Urinary bladder (tissue), 4 donors: ENCODE measurements around the gene GNG14. TPM values are rescaled to one million over a fixed set of nuclear protein-coding genes. Genes with fewer than 3 reads are reported as not detected.
A peak's percentile ranks its signal among the peaks of the same experiment; 100 is the strongest.
"Not testable (repeated sequence)": the region's sequence is repeated elsewhere in the genome, so short reads cannot be mapped to it uniquely, and the experiment has no call there.

Source experiments
- DNase-seq: peaks from one replicate; pipeline ENCODE4 v3.0.0-alpha.2; 2015; ENCODE audit errors: extremely low spot score
- H3K27ac ChIP-seq: one replicate; pipeline ENCODE4 v1.5.1; 2013; ENCODE audit warnings: low read depth, mild to moderate bottlenecking, moderate library complexity
- H3K36me3 ChIP-seq: one replicate; pipeline ENCODE4 v1.6.1; 2013; ENCODE audit warnings: mild to moderate bottlenecking, moderate library complexity; ENCODE audit not compliant: insufficient read depth
- H3K4me1 ChIP-seq: one replicate; pipeline ENCODE4 v1.6.1; 2013; ENCODE audit warnings: mild to moderate bottlenecking, moderate library complexity; ENCODE audit not compliant: insufficient read depth
- H3K4me3 ChIP-seq: one replicate; pipeline ENCODE4 v1.5.1; 2013; ENCODE audit warnings: low read depth, low read length
- WGBS: extraction: QIAGEN DNeasy Blood & Tissue Kit; methylation state at CpG from one replicate; pipeline ENCODE4 v1.1.7; 2013; 5-methylcytosine and 5-hydroxymethylcytosine counted together
- polyA plus RNA-seq: library from polyadenylated mRNA; stranded (reverse); fragments of 200-250 nt; gene quantifications from one replicate; pipeline ENCODE4 v1.2.3, GENCODE V29; 2013
- total RNA-seq: library from RNA; depleted of rRNA; stranded (reverse); fragments of >200 nt; gene quantifications from one replicate; pipeline ENCODE4 v1.2.3, GENCODE V29; 2014
- donor health status: healthy with polysubstance abuse.
- donor health status: healthy.

The GNG14 gene
- total and polyA plus RNA-seq, 2 donors: not detected

DNA sequence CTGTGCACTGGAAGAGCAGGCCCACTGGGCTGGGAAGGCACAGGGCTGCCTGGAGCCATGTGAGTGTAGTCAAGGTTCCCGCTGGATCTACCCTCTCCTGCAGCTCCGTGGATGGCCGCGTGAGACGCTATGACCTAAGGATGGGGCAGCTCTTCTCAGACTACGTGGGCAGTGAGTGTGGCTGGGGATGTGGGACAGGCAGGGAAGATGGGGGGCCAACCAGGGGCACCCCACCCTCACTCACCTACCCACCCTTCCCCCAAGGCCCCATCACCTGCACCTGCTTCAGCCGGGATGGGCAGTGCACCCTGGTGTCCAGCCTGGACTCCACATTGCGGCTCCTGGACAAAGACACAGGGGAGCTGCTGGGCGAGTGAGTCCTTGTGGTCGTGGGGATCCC lies 15.1 kb upstream of the GNG14 start:
- H3K4me1 ChIP-seq: no peaks in the 10 kb centered on the region
- DNase-seq: no peak
- H3K27ac ChIP-seq: no peak overlapping the region
- H3K36me3 ChIP-seq: peaks cover 2% of the 10 kb centered on the region
- 87% methylated on average over 10 of the region's 10 CpGs for WGBS
- H3K4me3 ChIP-seq: no peak overlapping the region

DNA sequence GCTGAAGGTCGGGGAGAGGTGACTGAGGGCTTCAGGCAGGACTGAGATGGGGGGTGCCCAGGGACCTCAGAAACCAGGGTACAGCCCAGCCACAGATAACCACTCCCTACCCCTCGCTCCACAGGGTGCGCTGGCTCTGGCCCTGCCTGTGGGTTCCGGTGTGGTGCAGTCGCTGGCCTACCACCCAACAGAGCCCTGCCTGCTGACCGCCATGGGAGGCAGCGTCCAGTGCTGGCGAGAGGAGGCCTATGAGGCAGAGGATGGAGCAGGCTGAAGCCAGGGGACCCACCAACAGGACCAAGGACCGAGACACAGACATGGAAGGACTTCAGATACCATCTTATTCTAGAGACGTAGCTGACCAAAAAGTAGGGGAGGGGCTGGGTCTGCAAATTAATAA lies 12.4 kb upstream of the GNG14 start:
- Histone ChIP-seq H3K27ac (no peak overlapping the region), H3K4me3 (no peak overlapping the region), H3K4me1 (no peaks in the 10 kb centered on the region), H3K36me3 (peaks cover 2% of the 10 kb centered on the region)
- WGBS: 93% methylated on average over 10 of the region's 10 CpGs
- DNase-seq: no peak

DNA sequence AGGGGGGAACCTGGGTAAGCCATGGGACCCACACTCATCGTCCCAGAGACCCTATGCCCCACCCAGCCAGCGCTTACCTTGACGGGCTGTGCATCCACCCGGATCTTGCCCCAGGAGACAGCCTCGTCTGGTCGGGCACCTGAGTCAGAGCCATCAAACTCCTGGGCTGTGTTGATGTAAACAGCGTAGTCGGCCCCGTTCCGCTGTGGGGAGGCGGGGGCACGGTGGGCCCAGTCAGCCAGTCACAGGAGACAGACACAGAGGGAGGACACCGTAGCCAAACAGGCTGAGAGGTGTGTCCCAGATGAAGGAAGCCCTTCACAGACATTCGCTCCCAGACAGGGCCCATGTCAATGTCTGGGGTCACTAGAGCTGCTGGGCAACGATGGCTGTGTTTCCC lies 11.9 kb upstream of the GNG14 start:
- DNase-seq: no peak
- 91% methylated on average over 15 of the region's 15 CpGs for WGBS
- Histone ChIP-seq H3K4me1 (no peaks in the 10 kb centered on the region), H3K4me3 (no peak overlapping the region), H3K36me3 (peaks cover 2% of the 10 kb centered on the region), H3K27ac (no peak overlapping the region)

DNA sequence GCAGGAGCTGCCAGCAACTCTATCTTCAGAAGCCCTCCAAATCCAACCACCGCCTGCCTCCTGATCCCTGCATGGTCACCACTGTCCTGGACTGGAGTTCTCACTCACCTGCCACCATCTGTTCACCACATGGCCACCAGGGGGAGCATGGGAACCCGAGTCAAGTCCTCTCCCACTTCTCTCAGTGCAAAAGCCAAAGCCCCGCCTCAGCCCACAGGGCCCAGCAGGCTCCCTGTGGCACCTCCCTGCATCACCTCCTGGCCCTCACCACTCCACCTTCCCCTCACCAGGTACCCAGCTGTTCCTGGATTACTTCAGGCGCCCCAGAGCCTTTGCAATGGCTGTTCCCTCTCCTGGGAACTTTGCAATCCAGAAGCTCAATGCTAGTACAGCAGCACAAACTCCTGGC lies 11.4 kb upstream of the GNG14 start:
- 16% methylated on average over 4 of the region's 4 CpGs for WGBS
- Histone ChIP-seq H3K36me3 (peaks cover 2% of the 10 kb centered on the region), H3K4me1 (no peaks in the 10 kb centered on the region), H3K4me3 (no peak overlapping the region), H3K27ac (no peak overlapping the region)
- DNase-seq: no peak

DNA sequence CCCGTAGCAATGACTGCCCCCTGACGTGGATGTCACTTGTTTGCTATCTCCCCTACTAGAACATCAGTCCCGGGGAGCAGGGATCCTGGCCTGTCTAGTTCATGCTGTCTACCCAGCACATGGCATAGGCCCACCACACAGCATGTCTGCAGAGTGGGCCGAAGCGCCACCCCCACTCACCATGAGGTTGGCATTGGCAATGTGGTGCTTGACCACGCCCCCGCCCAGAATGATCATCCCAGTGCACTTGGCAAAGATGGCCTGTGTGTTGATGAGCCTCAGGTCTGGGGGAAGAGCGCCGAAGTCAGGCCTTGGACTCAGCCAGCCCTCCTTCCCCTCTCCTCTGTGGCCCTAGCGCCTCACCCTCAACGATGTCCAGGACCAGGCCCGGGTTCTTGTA lies 10.9 kb upstream of the GNG14 start:
- H3K4me1 ChIP-seq: no peaks in the 10 kb centered on the region
- DNase-seq: no peak
- H3K27ac ChIP-seq: no peak overlapping the region
- no peak overlapping the region for H3K4me3 ChIP-seq
- peaks cover 2% of the 10 kb centered on the region for H3K36me3 ChIP-seq
- 90% methylated on average over 12 of the region's 12 CpGs for WGBS

DNA sequence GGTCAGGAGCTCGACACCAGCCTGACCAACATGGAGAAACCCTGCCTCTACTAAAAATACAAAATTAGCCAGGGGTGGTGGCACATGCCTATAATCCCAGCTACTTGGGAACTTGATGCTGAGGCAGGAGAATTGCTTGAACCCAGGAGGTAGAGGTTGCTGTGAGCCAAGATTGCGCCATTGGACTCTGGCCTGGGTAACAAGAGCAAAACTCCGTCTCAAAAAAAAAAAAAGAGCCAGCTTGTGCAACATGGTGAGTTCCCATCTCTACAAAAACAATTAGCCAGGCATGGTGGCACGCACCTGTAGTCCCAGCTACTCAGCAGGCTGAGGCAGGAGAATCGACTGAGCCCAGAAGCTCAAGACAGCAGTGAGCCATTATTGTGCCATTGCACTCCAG lies 9.8 kb upstream of the GNG14 start:
- not testable (repeated sequence) for H3K36me3 ChIP-seq, DNase-seq, H3K4me3 ChIP-seq, H3K4me1 ChIP-seq, H3K27ac ChIP-seq
- WGBS: 92% methylated on average over 5 of the region's 5 CpGs

DNA sequence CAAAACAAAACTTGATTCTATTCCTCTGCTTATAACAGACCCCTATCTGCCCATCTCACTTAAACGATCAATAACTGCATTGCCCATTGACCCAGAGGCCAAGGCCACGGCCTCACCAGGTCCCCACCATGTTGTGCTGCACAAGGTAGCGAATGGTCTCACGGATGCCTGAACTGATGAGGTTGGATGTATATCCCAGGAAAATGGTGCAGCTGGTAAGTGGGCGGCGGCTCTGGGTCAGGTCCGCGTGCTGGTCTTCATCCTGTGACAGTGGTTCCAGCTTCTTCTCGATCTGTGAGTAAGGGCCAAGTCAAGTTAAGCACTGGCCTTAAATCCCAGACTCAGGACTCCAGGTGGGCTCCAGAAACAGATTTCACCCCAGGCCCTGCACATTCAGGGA lies 7.8 kb upstream of the GNG14 start:
- Histone ChIP-seq H3K36me3 (no peaks in the 10 kb centered on the region), H3K4me3 (no peak overlapping the region), H3K4me1 (no peaks in the 10 kb centered on the region), H3K27ac (no peak overlapping the region)
- WGBS: 94% methylated on average over 9 of the region's 9 CpGs
- no peak for DNase-seq

DNA sequence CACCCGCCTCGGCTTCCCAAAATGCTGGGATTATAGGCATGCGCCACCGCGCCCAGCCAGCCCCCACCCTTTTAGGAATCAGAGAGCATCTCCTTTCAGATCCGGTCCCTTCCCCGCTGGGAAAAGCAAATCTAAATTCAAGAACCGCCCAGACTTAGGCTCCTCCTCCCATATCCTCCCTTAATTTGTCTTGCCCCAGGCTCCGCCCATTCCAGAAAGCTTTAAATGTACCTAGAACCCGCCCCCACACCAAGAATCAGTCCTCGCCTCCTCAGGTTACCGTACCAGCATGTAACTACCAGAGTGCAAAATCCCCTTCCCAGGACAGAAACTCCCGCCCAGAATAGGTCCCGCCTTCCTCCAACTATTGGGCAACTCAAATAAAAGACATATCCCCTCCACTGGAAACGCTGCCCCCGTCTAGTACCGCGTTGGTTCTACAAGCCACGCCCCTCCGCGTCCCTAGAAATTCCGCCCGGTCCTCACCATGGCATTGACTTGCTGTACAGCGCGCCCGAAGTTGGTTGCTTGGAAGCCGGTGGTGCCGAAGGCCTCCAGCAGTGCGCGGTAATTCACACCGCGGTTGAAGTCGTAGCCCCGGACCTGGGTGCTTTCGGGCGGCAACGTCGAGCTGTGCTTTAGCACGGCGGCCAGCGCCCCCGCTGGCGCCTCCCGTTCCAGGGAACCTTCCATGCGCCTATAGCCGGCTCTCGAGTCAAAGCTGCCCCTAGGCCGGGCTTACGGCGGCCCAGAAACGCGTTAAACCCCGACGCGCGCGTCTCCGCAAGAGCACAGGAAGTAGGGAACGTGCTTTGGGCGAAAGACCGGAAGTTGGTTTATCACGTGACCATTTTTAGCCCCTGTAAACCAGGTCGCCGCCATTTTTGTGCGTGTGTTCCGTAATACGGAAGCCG lies 6.5 kb upstream of the GNG14 start, which contains the start of gene DHPS:
DHPS (minus strand) TSS at position 807 of the 914 bp plus-strand sequence; CDS start at position 693, 114 bp downstream.
- peak within 1 kb of the TSS; percentile 80 for H3K4me3 ChIP-seq
- WGBS: under 1% methylated on average over 68 of the region's 68 CpGs
- H3K27ac ChIP-seq: peak within 1 kb of the TSS; percentile 65
- no peaks in the 10 kb centered on the region for H3K4me1 ChIP-seq
- DNase-seq: peak; percentile 92
- no peaks in the 10 kb centered on the region for H3K36me3 ChIP-seq

- Histone ChIP-seq H3K4me3 (no peak overlapping the region), H3K27ac (no peak overlapping the region), H3K36me3 (no peaks in the 10 kb centered on the region), H3K4me1 (no peaks in the 10 kb centered on the region)
- 81% methylated on average over 3 of the region's 3 CpGs for WGBS
- DNase-seq: no peak
These were observed 2.0 kb upstream of the GNG14 start for GRCh38 chr19:12685831-12686230.

DNA sequence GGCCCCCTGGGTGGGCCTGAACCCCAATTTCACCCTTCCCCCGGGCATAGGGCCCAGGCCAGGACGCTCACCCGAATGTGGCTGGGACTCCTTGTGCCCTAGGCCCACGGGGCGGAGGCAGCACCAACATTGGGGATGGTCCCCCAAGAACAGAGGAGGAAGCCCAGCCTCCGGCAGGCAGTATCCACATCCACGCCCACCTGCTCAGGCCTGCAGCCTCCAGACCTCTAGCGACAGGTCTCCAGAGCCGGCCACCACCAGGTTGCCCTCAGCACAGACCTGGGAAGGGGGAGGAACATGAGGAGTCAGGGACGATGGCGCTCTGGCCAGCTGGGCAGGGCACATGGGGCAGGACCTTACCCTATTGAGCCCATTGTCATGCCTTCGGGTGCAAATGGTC lies 1.2 kb downstream of the GNG14 start:
- H3K4me3 ChIP-seq: no peak overlapping the region
- WGBS: 94% methylated on average over 12 of the region's 12 CpGs
- no peak overlapping the region for H3K27ac ChIP-seq
- H3K4me1 ChIP-seq: no peaks in the 10 kb centered on the region
- DNase-seq: no peak
- H3K36me3 ChIP-seq: no peaks in the 10 kb centered on the region

DNA sequence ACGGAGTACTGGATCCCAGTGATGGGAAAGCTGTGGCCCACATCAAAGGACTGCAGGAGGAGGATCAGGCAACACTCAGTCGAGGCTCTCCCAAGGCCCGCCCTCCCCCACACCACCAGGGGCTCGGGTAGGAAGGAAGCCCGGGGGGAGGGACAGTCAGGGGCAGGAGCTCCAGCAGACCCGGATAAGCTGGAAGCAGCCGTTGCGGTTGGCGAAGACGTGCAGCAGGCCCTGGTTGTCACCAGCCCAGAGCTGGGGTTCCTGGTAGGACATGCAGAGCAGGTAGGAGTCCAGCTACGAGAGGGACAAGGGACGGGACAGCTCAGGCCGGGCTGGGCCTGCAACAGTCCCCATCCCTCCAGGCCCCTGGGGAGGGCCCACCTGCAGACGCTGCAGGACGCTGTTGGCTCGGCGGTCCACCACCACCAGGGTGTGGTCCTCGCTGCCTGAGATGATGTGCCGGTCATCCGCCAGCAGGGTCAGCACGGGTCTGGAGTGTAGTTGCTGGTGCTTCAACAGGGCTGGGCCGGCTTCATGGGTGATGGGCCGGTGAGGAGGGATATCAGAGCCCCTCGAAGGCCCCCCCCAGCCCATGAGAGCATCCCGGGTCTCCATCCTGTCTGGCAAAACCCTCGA lies 1.9 kb downstream of the GNG14 start:
- no peak for DNase-seq
- Histone ChIP-seq H3K27ac (no peak overlapping the region), H3K36me3 (no peaks in the 10 kb centered on the region), H3K4me3 (no peak overlapping the region), H3K4me1 (no peaks in the 10 kb centered on the region)
- 75% methylated on average over 26 of the region's 26 CpGs for WGBS

DNA sequence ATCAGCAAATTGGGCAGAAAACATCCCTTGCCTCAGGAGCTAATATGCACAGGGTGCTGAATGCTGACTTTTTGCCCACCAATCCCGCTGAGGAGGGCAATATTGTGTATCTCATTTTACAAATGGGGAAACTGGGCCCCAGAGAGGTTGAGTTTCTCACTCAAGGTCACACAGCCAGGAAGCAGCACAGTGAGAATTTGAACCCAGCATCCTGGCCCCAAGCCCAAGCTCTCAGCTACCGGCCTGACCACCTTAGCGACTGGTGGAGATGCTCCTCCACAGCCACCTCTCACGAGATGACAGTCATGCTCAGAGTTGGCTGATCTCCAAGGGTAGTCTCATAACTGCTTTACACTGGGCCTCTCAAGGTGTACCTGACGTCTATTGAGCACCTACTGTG lies 5.2 kb downstream of the GNG14 start:
- Histone ChIP-seq H3K36me3 (no peaks in the 10 kb centered on the region), H3K4me1 (peaks cover 2% of the 10 kb centered on the region), H3K27ac (no peak overlapping the region), H3K4me3 (no peak overlapping the region)
- 87% methylated on average over 5 of the region's 5 CpGs for WGBS
- DNase-seq: no peak

GRCh38 chr19:12694641-12695040 lies 6.8 kb downstream of the GNG14 start:
- DNase-seq: no peak
- Histone ChIP-seq H3K4me1 (peaks cover 2% of the 10 kb centered on the region), H3K4me3 (no peak overlapping the region), H3K27ac (no peak overlapping the region), H3K36me3 (no peaks in the 10 kb centered on the region)
- WGBS: 94% methylated on average over 16 of the region's 16 CpGs

- Histone ChIP-seq H3K27ac (no peak overlapping the region), H3K36me3 (no peaks in the 10 kb centered on the region), H3K4me1 (peaks cover 2% of the 10 kb centered on the region), H3K4me3 (no peak overlapping the region)
- DNase-seq: no peak
- WGBS: 65% methylated on average over 2 of the region's 2 CpGs
These were observed 7.3 kb downstream of the GNG14 start for GRCh38 chr19:12695096-12695495.
